Activated CD8-positive, alpha-beta T cell treated with anti-CD3 and anti-CD28 coated beads, Interleukin-2, amount 10 ng/mL, durations not matched to agents 7 days and 5 days (primary cell): ENCODE measurements around the gene WASHC4. TPM values are rescaled to one million over a fixed set of nuclear protein-coding genes. Genes with fewer than 3 reads are reported as not detected.

Source experiments
- ATAC-seq: fragments of 150-1000 bp; cut with Tn5 transposase; one replicate; pipeline ENCODE4 v1.10.0; 2021; ENCODE audit warnings: moderate library complexity
- CTCF ChIA-PET: fragments of 350-600 bp; sonication (Branson Sonifier 250); formaldehyde crosslinking; loops from one replicate; lab custom pipeline; 2021; ENCODE audit warnings: antibody characterized with exemption; lab: Charles Lee
- POLR2A ChIA-PET: fragments of 350-600 bp; sonication (Branson Sonifier 250); formaldehyde crosslinking; loops from one replicate; lab custom pipeline; 2021; ENCODE audit warnings: antibody characterized with exemption; lab: Charles Lee
- DNase-seq: peaks from one replicate; pipeline ENCODE4 v3.0.0-alpha.2; 2020
- H3K27ac Mint-ChIP-seq: one replicate; pipeline ENCODE4 v1.8.0; 2021; ENCODE audit warnings: mild to moderate bottlenecking, mixed read lengths
- H3K27me3 Mint-ChIP-seq: one replicate; pipeline ENCODE4 v1.8.0; 2021; ENCODE audit warnings: low read depth, mixed read lengths
- H3K36me3 Mint-ChIP-seq: one replicate; pipeline ENCODE4 v1.8.0; 2021; ENCODE audit warnings: low read depth, mixed read lengths
- H3K4me1 Mint-ChIP-seq: one replicate; pipeline ENCODE4 v1.8.0; 2021; ENCODE audit warnings: low read depth, mixed read lengths
- H3K4me3 Mint-ChIP-seq: one replicate; pipeline ENCODE4 v1.8.0; 2021; ENCODE audit warnings: mild to moderate bottlenecking, mixed read lengths
- H3K9me3 Mint-ChIP-seq: one replicate; pipeline ENCODE4 v1.8.0; 2022; ENCODE audit warnings: mixed read lengths; ENCODE audit not compliant: insufficient read depth
- total RNA-seq, 2 experiments: library from RNA; stranded (reverse); gene quantifications; one replicate each; pipeline ENCODE4 v1.2.3, GENCODE V29; 2021

The WASHC4 gene
- total RNA-seq, 2 experiments from 2014 or later, result 39.2 to 42.8 TPM

GRCh38 chr12:105200385-105200784 lies 92.9 kb downstream of the WASHC4 start:
- CTCF ChIA-PET, result interaction anchor here (0.7 to 1.3 kb wide), 2 partner anchors 183 to 993 kb away, joined by 3 to 4 read pairs; no protein-coding TSS in a partner anchor
- peaks cover 23% of the 10 kb centered on the region for H3K36me3 Mint-ChIP-seq
- H3K27me3 Mint-ChIP-seq, result no peaks in the 10 kb centered on the region
- no peaks in the 10 kb centered on the region for H3K4me1 Mint-ChIP-seq
- no peak for ATAC-seq
- no peak for DNase-seq
- POLR2A ChIA-PET, result no interaction called here
- H3K9me3 Mint-ChIP-seq, result no peaks in the 10 kb centered on the region
- no peak overlapping the region for H3K4me3 Mint-ChIP-seq
- peak overlapping the region; percentile 46 for H3K27ac Mint-ChIP-seq

- peaks cover 17% of the 10 kb centered on the region for H3K36me3 Mint-ChIP-seq
- ATAC-seq, result no peak
- H3K4me1 Mint-ChIP-seq, result no peaks in the 10 kb centered on the region
- no peaks in the 10 kb centered on the region for H3K27me3 Mint-ChIP-seq
- H3K9me3 Mint-ChIP-seq, result no peaks in the 10 kb centered on the region
- POLR2A ChIA-PET, result no interaction called here
- H3K4me3 Mint-ChIP-seq, result no peak overlapping the region
- no peak for DNase-seq
- H3K27ac Mint-ChIP-seq, result no peak overlapping the region
- CTCF ChIA-PET, result interaction anchor here (1.3 kb wide), 1 partner anchor 182 kb away, joined by 4 read pairs; no protein-coding TSS in a partner anchor
Measured at GRCh38 chr12:105201299-105201698, 93.8 kb downstream of the WASHC4 start.

DNA sequence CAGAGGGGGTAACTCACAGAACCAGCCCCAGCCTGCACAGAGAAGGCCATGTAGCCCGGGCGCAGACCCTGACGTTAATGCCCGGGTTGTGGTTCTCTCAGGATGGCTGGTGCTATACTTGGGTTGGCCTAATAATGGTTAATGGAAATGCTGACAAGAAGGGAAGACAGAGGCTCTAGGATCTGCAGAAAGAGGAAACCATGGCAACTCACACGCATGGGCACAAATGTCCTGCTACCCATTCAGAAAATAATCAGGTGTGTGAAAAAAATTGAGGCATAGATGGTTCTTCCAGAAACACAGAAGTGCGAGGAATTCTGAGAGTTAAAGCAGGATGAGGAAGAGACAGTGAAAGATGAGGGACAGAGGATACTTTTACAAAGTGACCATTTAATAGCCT lies 94.7 kb downstream of the WASHC4 start:
- Mint-ChIP-seq H3K36me3 (peaks cover 18% of the 10 kb centered on the region), H3K27me3 (no peaks in the 10 kb centered on the region), H3K4me3 (no peak overlapping the region), H3K27ac (no peak overlapping the region), H3K4me1 (no peaks in the 10 kb centered on the region), H3K9me3 (no peaks in the 10 kb centered on the region)
- ChIA-PET POLR2A (no interaction called here), CTCF (no interaction called here)
- DNase-seq, result no peak
- ATAC-seq, result no peak

- ATAC-seq (no peak), DNase-seq (no peak)
- Mint-ChIP-seq H3K4me3 (no peak overlapping the region), H3K9me3 (no peaks in the 10 kb centered on the region), H3K4me1 (no peaks in the 10 kb centered on the region), H3K36me3 (peaks cover 13% of the 10 kb centered on the region), H3K27me3 (no peaks in the 10 kb centered on the region), H3K27ac (no peak overlapping the region)
- ChIA-PET CTCF (no interaction called here), POLR2A (no interaction called here)
Measured at GRCh38 chr12:105204127-105204526, 96.6 kb downstream of the WASHC4 start.

GRCh38 chr12:105204916-105205315 lies 97.4 kb downstream of the WASHC4 start:
- no peaks in the 10 kb centered on the region for H3K27me3 Mint-ChIP-seq
- ATAC-seq, result no peak
- H3K36me3 Mint-ChIP-seq, result peaks cover 13% of the 10 kb centered on the region
- no peak overlapping the region for H3K4me3 Mint-ChIP-seq
- no peak for DNase-seq
- H3K9me3 Mint-ChIP-seq, result no peaks in the 10 kb centered on the region
- H3K4me1 Mint-ChIP-seq, result no peaks in the 10 kb centered on the region
- POLR2A ChIA-PET, result interaction anchor here (1.0 to 1.2 kb wide), 2 partner anchors 14 to 176 kb away, joined by 4 read pairs; no protein-coding TSS in a partner anchor
- CTCF ChIA-PET, result no interaction called here
- H3K27ac Mint-ChIP-seq, result no peak overlapping the region

DNA sequence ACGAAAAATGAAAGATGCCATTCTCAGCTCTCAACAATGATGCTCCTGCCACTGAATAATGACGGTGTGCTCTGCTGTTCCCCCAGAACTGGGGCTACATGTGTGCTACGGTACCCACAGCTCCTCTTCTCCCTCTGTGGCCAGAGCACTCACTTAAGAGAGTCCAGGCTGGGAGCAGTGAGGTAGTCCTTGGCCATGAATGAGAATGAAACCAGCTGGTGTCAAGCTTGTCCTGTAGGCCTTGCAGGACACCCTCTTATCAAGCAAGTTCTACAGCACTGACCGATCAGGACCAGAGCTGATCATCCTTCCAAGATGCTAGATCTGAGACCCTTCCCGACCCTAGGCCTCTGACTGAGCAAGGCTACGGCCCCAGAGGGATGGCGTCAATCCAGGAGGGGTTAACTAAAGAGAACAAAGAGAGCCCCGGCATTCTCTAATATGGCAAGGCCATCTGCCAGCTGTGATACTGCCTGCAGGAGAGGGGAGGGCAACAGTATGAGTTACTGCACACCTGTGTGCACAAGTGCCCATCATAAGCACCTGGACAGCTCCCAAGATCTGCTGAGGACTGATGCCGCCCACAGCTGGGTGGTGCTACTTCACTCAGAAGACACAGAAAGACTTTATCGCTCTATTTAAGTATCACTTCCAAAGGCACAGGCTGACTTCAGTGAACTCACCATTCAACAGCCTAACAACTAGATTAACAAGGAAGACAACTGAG lies 98.0 kb downstream of the WASHC4 start:
- no peaks in the 10 kb centered on the region for H3K9me3 Mint-ChIP-seq
- POLR2A ChIA-PET, result interaction anchor here (0.7 to 1.2 kb wide), 3 partner anchors 13 to 175 kb away, joined by 4 read pairs; no protein-coding TSS in a partner anchor
- H3K27ac Mint-ChIP-seq, result no peak overlapping the region
- H3K4me1 Mint-ChIP-seq, result no peaks in the 10 kb centered on the region
- H3K4me3 Mint-ChIP-seq, result no peak overlapping the region
- no peaks in the 10 kb centered on the region for H3K27me3 Mint-ChIP-seq
- DNase-seq (no peak), ATAC-seq (no peak)
- H3K36me3 Mint-ChIP-seq, result peaks cover 13% of the 10 kb centered on the region
- CTCF ChIA-PET, result interaction anchor here (1.5 kb wide), 1 partner anchor 21 kb away, joined by 4 read pairs; no protein-coding TSS in a partner anchor

DNA sequence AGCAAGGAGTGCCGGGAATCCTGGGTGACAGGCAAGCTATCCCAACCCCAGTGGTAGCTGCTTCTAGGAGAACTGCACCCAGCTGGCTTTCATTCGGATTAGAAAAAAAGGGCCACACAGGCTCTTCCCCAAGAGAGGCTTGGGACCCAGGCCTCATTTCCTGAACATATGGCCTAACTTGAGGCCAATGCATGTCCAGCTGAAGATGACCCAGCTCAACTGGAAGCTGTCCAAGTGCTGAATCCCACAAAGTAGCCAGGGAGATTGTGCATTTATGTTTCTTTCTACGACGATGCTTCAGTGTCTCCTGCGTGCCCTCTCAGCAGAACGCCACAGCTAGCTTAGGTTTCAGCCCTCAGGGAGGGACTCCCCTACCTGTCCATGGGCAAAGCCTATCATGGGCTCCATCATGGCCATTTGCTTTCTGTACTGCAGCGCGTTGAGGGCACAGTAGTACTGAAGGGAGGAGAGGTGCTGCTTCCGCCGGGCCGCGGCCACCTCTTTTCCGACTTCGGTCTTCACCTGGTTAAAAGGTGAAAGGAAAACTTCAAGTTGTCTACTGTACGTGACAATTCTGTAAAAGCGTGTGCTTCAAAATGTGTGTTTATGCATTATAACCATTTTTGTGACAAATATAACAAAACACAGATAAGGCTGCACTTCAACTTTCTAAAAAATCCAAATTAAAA lies 99.3 kb downstream of the WASHC4 start:
- no peaks in the 10 kb centered on the region for H3K4me1 Mint-ChIP-seq
- H3K36me3 Mint-ChIP-seq, result peaks cover 13% of the 10 kb centered on the region
- no peak overlapping the region for H3K27ac Mint-ChIP-seq
- ChIA-PET POLR2A (no interaction called here), CTCF (interaction anchor here (1.5 kb wide), 1 partner anchor 20 kb away, joined by 4 read pairs; no protein-coding TSS in a partner anchor)
- H3K4me3 Mint-ChIP-seq, result no peak overlapping the region
- DNase-seq (no peak), ATAC-seq (no peak)
- H3K27me3 Mint-ChIP-seq, result no peaks in the 10 kb centered on the region
- H3K9me3 Mint-ChIP-seq, result no peaks in the 10 kb centered on the region

DNA sequence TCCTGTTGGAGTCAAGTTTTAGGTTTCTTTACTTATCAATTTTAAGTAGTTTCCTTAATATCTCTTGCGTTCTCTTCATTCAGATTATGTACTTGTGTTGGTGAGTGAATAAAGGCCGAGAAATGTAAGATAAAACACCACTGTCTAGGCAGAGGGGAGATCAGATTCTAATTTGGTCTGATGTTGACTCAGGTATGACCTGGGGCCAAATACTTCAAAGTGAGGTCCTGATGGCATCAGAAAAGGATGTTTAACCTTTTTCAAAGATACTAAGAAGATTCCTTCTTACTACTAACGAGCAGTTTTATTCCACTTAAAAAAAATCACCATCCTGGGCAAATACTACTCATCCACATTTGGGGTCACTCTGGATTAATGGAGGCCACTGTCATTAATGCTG lies 101.6 kb downstream of the WASHC4 start:
- H3K9me3 Mint-ChIP-seq, result no peaks in the 10 kb centered on the region
- H3K4me1 Mint-ChIP-seq, result no peaks in the 10 kb centered on the region
- ChIA-PET CTCF (no interaction called here), POLR2A (no interaction called here)
- H3K36me3 Mint-ChIP-seq, result peaks cover 10% of the 10 kb centered on the region
- DNase-seq (no peak), ATAC-seq (no peak)
- H3K4me3 Mint-ChIP-seq, result no peak overlapping the region
- H3K27me3 Mint-ChIP-seq, result no peaks in the 10 kb centered on the region
- H3K27ac Mint-ChIP-seq, result no peak overlapping the region

GRCh38 chr12:105212438-105212837 lies 104.9 kb downstream of the WASHC4 start:
- DNase-seq, result no peak
- Mint-ChIP-seq H3K4me3 (no peak overlapping the region), H3K27me3 (no peaks in the 10 kb centered on the region), H3K4me1 (no peaks in the 10 kb centered on the region), H3K9me3 (no peaks in the 10 kb centered on the region), H3K27ac (no peak overlapping the region), H3K36me3 (peaks cover 14% of the 10 kb centered on the region)
- CTCF ChIA-PET, result no interaction called here
- POLR2A ChIA-PET, result no interaction called here
- ATAC-seq, result no peak

GRCh38 chr12:105214148-105214547 lies 106.6 kb downstream of the WASHC4 start:
- Mint-ChIP-seq H3K9me3 (no peaks in the 10 kb centered on the region), H3K36me3 (peaks cover 15% of the 10 kb centered on the region), H3K27me3 (no peaks in the 10 kb centered on the region), H3K4me3 (no peak overlapping the region), H3K27ac (no peak overlapping the region), H3K4me1 (peaks cover 3% of the 10 kb centered on the region)
- CTCF ChIA-PET, result no interaction called here
- ATAC-seq (no peak), DNase-seq (no peak)
- POLR2A ChIA-PET, result no interaction called here

DNA sequence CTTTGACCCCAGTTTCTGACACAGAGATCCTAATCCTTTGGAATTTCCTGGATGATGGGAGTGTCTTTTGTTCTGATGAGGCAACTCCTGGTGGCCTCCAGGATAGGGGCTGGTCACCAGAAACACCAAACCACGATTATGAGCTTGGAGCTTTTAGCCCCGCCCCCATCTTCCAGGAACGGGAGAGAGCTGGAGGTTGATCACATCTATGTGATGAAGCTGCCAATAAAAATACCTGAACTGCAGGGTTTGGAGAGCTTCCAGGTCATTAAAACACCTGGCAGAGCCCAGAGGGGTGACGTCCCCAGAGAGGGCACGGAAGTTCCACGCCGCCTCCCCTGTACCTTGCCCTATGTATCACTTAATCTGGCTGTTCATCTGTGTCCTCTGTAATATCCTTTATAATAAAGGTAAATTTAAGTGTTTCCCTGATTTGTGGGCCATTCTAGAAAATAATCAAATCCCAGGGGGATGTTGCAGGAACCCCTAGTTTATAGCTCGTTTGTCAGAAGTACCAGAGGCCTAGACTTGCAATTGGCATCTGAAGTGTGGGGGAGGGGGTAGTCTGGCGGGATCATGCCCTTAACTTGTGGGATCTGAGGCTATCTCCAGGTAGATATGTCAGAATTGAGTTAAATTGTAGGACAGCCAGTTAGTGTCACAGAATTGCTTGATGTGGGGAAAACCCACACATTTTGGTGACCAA lies 107.3 kb downstream of the WASHC4 start:
- no peaks in the 10 kb centered on the region for H3K9me3 Mint-ChIP-seq
- ChIA-PET CTCF (no interaction called here), POLR2A (no interaction called here)
- no peak for ATAC-seq
- DNase-seq, result no peak
- H3K27ac Mint-ChIP-seq, result no peak overlapping the region
- H3K27me3 Mint-ChIP-seq, result no peaks in the 10 kb centered on the region
- peaks cover 8% of the 10 kb centered on the region for H3K4me1 Mint-ChIP-seq
- peaks cover 15% of the 10 kb centered on the region for H3K36me3 Mint-ChIP-seq
- H3K4me3 Mint-ChIP-seq, result no peak overlapping the region
